GM13976 (cell line): ENCODE results near the gene SPINT2.

ENCODE experiments used
- DNase-seq: peaks from one replicate; pipeline ENCODE4 v3.0.0; 2012; ENCODE audit warnings: low spot score
- in situ Hi-C: fragments of 300-500 bp; cut with MboI; formaldehyde crosslinking; loops from one replicate; pipeline ENCODE4 v1.12.0; 2022; ENCODE audit warnings: low sequenced_read_pairs, mixed read lengths, inconsistent platforms; ENCODE audit not compliant: unreplicated experiment
- TF ChIP-seq, protein P1 (sequence below): IDR thresholded peaks from 2 replicates; pipeline ENCODE4 v1.5.1; 2012; ENCODE audit warnings: borderline replicate concordance, mild to moderate bottlenecking; ENCODE audit not compliant: insufficient read depth; ENCODE audit errors: extremely low read depth, missing control alignments, control extremely low read depth

SPINT2 gene

DNA sequence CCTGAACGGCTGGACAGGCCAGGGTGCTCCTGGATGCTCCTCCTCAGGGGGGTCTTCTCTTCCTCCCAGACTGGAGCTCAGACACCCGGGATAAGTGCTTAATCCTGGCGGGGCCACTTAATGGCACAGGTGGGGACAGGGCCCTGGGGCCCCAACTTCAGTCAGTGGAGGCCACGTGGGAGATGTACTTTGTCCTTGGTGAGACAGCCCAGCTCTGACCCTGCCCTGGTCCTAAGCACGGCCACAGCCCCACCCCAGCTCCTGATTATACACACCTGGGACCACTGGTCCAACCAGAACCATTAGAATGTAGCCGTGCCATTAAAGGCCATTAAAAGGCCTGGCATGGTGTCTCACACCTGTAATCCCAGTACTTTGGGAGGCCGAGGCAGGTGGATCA lies 16.0 kb upstream of the SPINT2 start:
- DNase-seq: no peak
- TF ChIP-seq, protein P1, sequence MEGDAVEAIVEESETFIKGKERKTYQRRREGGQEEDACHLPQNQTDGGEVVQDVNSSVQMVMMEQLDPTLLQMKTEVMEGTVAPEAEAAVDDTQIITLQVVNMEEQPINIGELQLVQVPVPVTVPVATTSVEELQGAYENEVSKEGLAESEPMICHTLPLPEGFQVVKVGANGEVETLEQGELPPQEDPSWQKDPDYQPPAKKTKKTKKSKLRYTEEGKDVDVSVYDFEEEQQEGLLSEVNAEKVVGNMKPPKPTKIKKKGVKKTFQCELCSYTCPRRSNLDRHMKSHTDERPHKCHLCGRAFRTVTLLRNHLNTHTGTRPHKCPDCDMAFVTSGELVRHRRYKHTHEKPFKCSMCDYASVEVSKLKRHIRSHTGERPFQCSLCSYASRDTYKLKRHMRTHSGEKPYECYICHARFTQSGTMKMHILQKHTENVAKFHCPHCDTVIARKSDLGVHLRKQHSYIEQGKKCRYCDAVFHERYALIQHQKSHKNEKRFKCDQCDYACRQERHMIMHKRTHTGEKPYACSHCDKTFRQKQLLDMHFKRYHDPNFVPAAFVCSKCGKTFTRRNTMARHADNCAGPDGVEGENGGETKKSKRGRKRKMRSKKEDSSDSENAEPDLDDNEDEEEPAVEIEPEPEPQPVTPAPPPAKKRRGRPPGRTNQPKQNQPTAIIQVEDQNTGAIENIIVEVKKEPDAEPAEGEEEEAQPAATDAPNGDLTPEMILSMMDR: no peak
- in situ Hi-C loops: no loop called here

DNA sequence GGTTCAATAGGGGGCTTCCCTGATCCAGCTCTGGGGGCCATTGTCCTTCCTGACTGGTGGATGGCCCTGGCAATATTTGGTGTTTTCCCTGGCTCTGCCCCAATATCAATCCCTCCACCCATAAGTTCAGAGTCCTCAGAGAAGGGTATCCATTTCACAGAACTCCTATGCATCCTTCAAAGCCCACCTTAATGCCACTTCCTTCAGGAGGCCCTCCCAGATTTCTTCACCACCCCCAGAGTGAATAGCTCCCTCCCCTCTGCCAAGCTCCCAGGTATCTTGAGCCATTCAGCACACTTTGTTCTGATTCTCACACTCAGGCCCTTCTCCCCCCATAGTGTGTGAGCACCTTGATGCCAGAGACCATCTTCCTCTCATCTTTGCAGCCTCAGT lies 13.9 kb upstream of the SPINT2 start:
- TF ChIP-seq, protein P1: no peak
- no peak for DNase-seq
- in situ Hi-C loops: no loop called here

DNA sequence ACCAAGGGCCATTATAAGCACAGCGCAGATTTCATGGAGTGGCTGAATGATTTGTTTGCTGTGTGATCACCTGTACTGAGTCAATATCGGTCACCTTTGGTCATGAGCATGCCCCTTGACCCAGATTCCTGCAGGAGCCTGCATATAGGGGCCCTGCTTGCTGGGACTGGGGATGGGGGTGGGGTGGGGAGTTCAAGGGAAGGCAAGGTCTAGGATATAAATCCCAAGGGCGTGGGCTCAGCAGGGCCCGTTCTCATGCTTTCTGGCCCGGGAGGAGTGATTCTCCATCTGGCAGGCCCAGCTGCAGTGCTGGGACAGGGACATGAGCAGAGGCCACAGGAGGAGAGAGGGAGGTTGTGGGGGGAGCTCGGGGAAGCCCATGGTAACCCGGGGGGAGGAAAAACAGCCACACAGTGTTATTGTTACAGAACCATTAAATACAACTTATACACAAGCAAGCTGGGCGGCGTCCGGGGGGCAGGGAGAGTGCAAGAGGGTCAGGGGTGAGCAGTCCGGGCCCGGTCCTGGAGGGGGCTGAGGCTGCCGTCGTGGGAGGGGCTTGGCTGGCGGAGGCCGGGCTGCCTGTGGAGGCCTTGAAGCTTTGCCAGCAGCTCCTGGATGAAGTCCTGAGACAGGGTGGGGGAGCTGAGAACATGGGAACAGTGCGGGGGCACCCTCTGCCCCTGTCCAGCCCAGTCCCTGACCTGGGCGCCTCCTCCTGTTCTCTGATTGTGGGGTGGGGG lies 13.4 kb upstream of the SPINT2 start:
- TF ChIP-seq, protein P1: no peak
- DNase-seq: no peak
- in situ Hi-C loops: no loop called here

DNA sequence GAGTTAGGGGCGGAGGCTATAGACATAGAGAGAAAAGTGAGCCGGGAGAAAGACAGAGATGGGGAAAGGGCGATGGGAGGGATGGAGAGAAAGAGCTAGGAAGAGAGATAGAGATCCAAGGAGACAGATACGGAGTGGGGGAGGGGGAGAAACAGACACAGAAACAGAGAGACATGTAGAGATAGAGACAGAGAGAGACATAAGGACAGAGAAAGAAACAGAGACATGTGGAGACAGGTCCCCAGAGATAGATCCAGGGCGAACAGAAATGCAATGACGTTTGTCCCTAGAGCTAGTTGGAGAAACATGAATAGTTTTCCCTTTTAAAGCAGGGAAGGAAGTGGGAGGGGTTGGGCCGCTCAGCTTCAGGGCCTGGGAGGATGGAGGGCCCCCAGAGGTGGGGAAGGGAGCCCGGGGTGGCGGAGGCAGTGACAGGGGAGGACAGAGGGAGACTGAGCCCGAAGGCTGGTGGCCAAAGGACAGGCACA lies 12.8 kb upstream of the SPINT2 start:
- no peak for DNase-seq
- TF ChIP-seq, protein P1: no peak
- in situ Hi-C loops: no loop called here

DNA sequence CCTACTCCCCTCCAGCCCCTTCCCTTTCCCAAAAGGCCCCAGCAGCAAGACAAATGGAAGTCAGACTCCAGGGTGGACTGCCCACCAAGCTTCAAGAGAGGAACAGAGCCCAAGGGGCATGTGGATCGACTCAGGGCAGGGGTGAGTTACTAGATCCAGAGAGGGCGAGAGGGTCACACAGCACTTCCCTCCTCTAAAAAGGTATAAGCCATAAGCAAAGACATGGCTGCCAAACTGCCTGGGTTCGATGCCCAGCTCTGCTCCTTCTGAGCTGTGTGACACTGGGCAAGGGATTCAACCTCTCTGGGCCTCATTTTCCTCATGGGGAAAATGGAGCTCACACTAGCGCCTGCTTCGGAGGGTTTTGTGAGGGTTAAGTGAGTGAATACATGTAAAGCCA lies 12.0 kb upstream of the SPINT2 start:
- in situ Hi-C loops: no loop called here
- no peak for DNase-seq
- TF ChIP-seq, protein P1: no peak

DNA sequence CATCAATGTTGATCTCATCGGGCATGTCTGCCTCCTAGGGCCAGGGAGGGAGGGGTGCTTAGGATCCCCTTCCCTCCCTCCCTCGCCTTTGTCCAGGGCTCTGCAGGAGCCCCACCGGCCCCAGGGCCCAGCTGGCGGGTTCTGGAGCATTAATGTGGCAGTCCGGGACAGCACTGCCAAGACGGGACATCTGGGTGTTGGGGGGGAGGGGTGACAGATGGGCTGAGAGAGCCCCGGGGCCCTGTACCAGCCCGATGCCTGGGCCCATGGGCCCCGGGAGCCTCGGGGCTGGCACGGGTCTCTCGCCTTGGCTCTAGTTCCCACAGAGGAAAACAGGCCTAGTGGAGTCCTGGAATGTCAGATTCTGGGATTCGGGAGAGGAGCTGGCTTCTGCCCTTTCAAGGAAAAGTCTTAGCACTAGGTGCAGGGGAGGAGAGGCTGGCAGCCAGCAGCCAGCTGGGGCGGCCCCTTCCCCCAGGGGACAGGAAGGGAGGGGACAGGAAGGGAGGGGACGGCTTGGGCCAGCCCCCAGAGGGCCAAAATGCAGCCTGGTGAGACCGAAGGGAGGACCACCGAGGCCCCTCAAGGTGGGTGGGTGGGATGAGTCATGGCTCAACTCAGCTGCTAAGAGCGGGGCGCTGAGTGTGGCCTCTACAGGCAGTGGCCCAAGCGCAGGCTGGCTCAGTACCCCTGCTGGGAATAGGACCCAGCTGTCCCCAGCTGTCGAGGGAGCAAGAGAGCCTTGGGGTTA lies 11.3 kb upstream of the SPINT2 start:
- no peak for DNase-seq
- TF ChIP-seq, protein P1: no peak
- in situ Hi-C loops: no loop called here
